SK-N-SH (cell line): ENCODE measurements around the gene VPS16. TPM values are rescaled to one million over a fixed set of nuclear protein-coding genes. Genes with fewer than 3 reads are reported as not detected.

ENCODE experiments used
- CTCF ChIA-PET: fragments of 300-600, 350-600 bp; formaldehyde crosslinking; extraction: SDS; loops from one replicate; lab custom pipeline; 2021; lab: Yijun Ruan, JAX
- POLR2A ChIA-PET: fragments of 350-600 bp; sonication (Branson Sonifier 250); formaldehyde crosslinking; extraction: SDS; loops from one replicate; lab custom pipeline; 2020; ENCODE audit warnings: antibody characterized with exemption, inconsistent platforms; lab: Yijun Ruan, JAX
- DNase-seq: peaks from one replicate; pipeline ENCODE4 v3.0.0; 2012
- H2AFZ ChIP-seq: fragments of 200-600 bp; sonication (generic); 2 replicates; pipeline ENCODE4 v1.8.1; 2016; ENCODE audit warnings: antibody characterized with exemption, mild to moderate bottlenecking, low read depth
- H3F3A ChIP-seq: fragments of 200-600 bp; sonication (generic); replicated peaks from 2 replicates; pipeline ENCODE3; 2016; ENCODE audit warnings: antibody characterized with exemption, mild to moderate bottlenecking; ENCODE audit not compliant: insufficient read depth
- H3K27ac ChIP-seq, 2 experiments: fragments of 200-500 bp in 1 of 2; fragments of 200-600 bp in 1 of 2; sonication (Bioruptor generic) in 1 of 2; sonication (generic), shearing (Covaris generic) in 1 of 2; 2 replicates each; pipeline versions ENCODE4 v1.5.1 to v1.6.1; 2014 to 2016; ENCODE audit warnings: low read depth in 2 of 2, inconsistent platforms in 1 of 2, low read length in 1 of 2, mild to moderate bottlenecking in 1 of 2, mixed read lengths in 1 of 2
- H3K27me3 ChIP-seq: fragments of 200-600 bp; sonication (generic), shearing (Covaris generic); 2 replicates; pipeline ENCODE4 v1.6.1; 2016; ENCODE audit warnings: mixed run types; ENCODE audit not compliant: insufficient read depth
- H3K36me3 ChIP-seq, 2 experiments: fragments of 200-500 bp in 1 of 2; fragments of 200-600 bp in 1 of 2; sonication (Bioruptor generic) in 1 of 2; sonication (generic) in 1 of 2; replicated peaks in 1 of 2; 2 replicates each; pipeline versions ENCODE3 to v1.5.1; 2014 to 2016; ENCODE audit warnings: low read length in 1 of 2, mild to moderate bottlenecking in 1 of 2; ENCODE audit not compliant: insufficient read depth in 2 of 2, control insufficient read depth in 1 of 2
- H3K4me1 ChIP-seq, 2 experiments: fragments of 200-500 bp in 1 of 2; fragments of 200-600 bp in 1 of 2; sonication (Bioruptor generic) in 1 of 2; sonication (generic), shearing (Covaris generic) in 1 of 2; 2 replicates each; pipeline versions ENCODE4 v1.5.1 to v1.6.1; 2014 to 2016; ENCODE audit warnings: low read depth in 1 of 2, low read length in 1 of 2, mixed run types in 1 of 2; ENCODE audit not compliant: insufficient read depth in 2 of 2, control insufficient read depth in 1 of 2
- H3K4me2 ChIP-seq: fragments of 200-600 bp; sonication (generic), shearing (Covaris generic); 2 replicates; pipeline ENCODE4 v1.6.1; 2017; ENCODE audit warnings: mixed run types
- H3K4me3 ChIP-seq, 2 experiments: fragments of 200-500 bp in 1 of 2; fragments of 200-600 bp in 1 of 2; sonication (Bioruptor generic) in 1 of 2; sonication (generic), shearing (Covaris generic) in 1 of 2; 2 replicates each; pipeline versions ENCODE4 v1.5.1 to v1.8.1; 2014 to 2016; ENCODE audit warnings: low read depth in 2 of 2, inconsistent platforms in 1 of 2, low read length in 1 of 2, mild to moderate bottlenecking in 1 of 2, mixed read lengths in 1 of 2, moderate library complexity in 1 of 2
- H3K79me2 ChIP-seq: fragments of 200-600 bp; sonication (generic); 2 replicates; pipeline ENCODE4 v1.8.1; 2017; ENCODE audit warnings: mild to moderate bottlenecking; ENCODE audit not compliant: insufficient read depth
- H3K9ac ChIP-seq: fragments of 200-600 bp; sonication (generic); 2 replicates; pipeline ENCODE4 v1.6.1; 2017; ENCODE audit warnings: mixed run types
- H3K9me2 ChIP-seq: fragments of 200-600 bp; sonication (generic); 2 replicates; pipeline ENCODE4 v1.6.1; 2017; ENCODE audit warnings: mixed run types
- H3K9me3 ChIP-seq: fragments of 200-600 bp; sonication (generic); 2 replicates; pipeline ENCODE4 v1.6.1; 2017; ENCODE audit warnings: mixed run types, mild to moderate bottlenecking, moderate library complexity
- H4K20me1 ChIP-seq: fragments of 200-600 bp; sonication (generic); 2 replicates; pipeline ENCODE4 v1.6.1; 2017; ENCODE audit warnings: mild to moderate bottlenecking, mixed run types; ENCODE audit not compliant: insufficient read depth
- FOXJ3 ChIP-seq: sonication (generic); formaldehyde crosslinking; IDR thresholded peaks from 2 replicates; pipeline ENCODE4 v1.5.1; 2020; ENCODE audit warnings: mild to moderate bottlenecking, missing genetic modification reagents
- FOXM1 ChIP-seq: IDR thresholded peaks from 2 replicates; pipeline ENCODE4 v1.4.0; 2012; ENCODE audit warnings: low read depth, mild to moderate bottlenecking
- GATA2 ChIP-seq: sonication (generic); formaldehyde crosslinking; IDR thresholded peaks from 2 replicates; pipeline ENCODE4 v1.5.0; 2020; ENCODE audit warnings: mild to moderate bottlenecking, missing genetic modification reagents
- IRF3 ChIP-seq: fragments of 150-350 bp; IDR thresholded peaks from 2 replicates; pipeline ENCODE4 v1.6.1; 2016; ENCODE audit warnings: mild to moderate bottlenecking, low read depth, low read length
- JUND ChIP-seq: IDR thresholded peaks from 2 replicates; pipeline ENCODE4 v1.4.0; 2012
- MAX ChIP-seq: IDR thresholded peaks from 2 replicates; pipeline ENCODE4 v1.4.0; 2012; ENCODE audit warnings: low read depth
- NRF1 ChIP-seq: IDR thresholded peaks from 2 replicates; pipeline ENCODE4 v1.6.1; 2012; ENCODE audit warnings: low read depth, mild to moderate bottlenecking, low read length
- POLR2AphosphoS5 ChIP-seq: IDR thresholded peaks from 2 replicates; pipeline ENCODE4 v1.6.1; 2012; ENCODE audit warnings: low read depth, low read length
- RCOR1 ChIP-seq: fragments of 150-350 bp; IDR thresholded peaks from 2 replicates; pipeline ENCODE4 v1.6.1; 2017; ENCODE audit warnings: antibody characterized with exemption, low read length
- RFX5 ChIP-seq: IDR thresholded peaks from 2 replicates; pipeline ENCODE4 v1.6.1; 2012; ENCODE audit warnings: mild to moderate bottlenecking, improper control_type of control experiment, low read length
- RXRA ChIP-seq: IDR thresholded peaks from 2 replicates; pipeline ENCODE4 v1.4.0; 2012; ENCODE audit warnings: low read depth, mild to moderate bottlenecking, borderline replicate concordance
- SMC3 ChIP-seq: IDR thresholded peaks from 2 replicates; pipeline ENCODE4 v1.6.1; 2012; ENCODE audit warnings: low read depth, low read length, improper control_type of control experiment
- TCF12 ChIP-seq: IDR thresholded peaks from 2 replicates; pipeline ENCODE4 v1.4.0; 2012
- USF2 ChIP-seq: fragments of 150-350 bp; IDR thresholded peaks from 2 replicates; pipeline ENCODE4 v1.6.1; 2017; ENCODE audit warnings: antibody characterized with exemption, low read length, low read depth, borderline replicate concordance
- YY1 ChIP-seq: IDR thresholded peaks from 2 replicates; pipeline ENCODE4 v1.4.0; 2012; ENCODE audit warnings: low read depth, mild to moderate bottlenecking
- WGBS: methylation state at CpG from one replicate; pipeline ENCODE4 v1.1.6; 2017; ENCODE audit warnings: low lambda C conversion rate; 5-methylcytosine and 5-hydroxymethylcytosine counted together
- polyA plus RNA-seq, 3 experiments: library from polyadenylated mRNA; depleted of rRNA; stranded (reverse); fragments of >200 nt; gene quantifications; 2 replicates each; pipeline ENCODE4 v1.2.3, GENCODE V29; 2012
- TF ChIP-seq, protein P1 (sequence below): IDR thresholded peaks from 2 replicates; pipeline ENCODE4 v1.4.0; 2012; ENCODE audit warnings: low read depth, borderline replicate concordance
- TF ChIP-seq, protein P2 (sequence below): fragments of 200-600 bp; sonication (generic); IDR thresholded peaks from 2 replicates; pipeline ENCODE4 v1.6.1; 2017; ENCODE audit warnings: antibody characterized with exemption, mild to moderate bottlenecking, moderate library complexity
- TF ChIP-seq, protein P3 (sequence below): IDR thresholded peaks from 2 replicates; pipeline ENCODE4 v1.6.1; 2012; ENCODE audit warnings: mild to moderate bottlenecking, low read depth, low read length, moderate library complexity

VPS16 gene
- polyA plus RNA-seq, 1 of the 3 experiments (the other 2 are of a cell fraction): 62.0 TPM

DNA sequence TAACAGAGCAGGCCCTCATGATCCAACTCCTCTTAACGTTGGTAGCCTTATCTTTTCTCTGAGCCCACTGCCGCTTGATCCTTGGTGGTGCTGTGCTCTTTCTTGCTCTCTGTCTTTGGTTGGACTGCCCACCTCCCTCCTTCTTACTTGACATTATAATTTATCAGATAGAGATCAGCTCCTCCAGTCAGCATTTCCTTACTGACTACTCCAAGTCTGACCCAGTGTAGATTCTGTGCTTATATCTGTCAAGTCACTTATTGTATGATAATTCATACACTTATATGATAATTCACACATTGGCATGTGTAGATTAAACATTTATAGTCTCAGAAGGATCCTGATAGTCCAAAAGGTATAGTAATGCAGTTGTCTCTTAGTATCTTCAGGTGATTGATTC, 50.8 kb downstream of the VPS16 start:
- Histone ChIP-seq H3K27ac (peak overlapping the region in 1 of 2 experiments; percentile 45; a peak in 2 of 4 replicates), H3F3A (peaks cover 13% of the 10 kb centered on the region), H3K4me2 (peak overlapping the region; percentile 31), H3K4me1 (no peaks in the 10 kb centered on the region; a peak in 1 of 4 replicates), H3K4me3 (no peak overlapping the region), H4K20me1 (peaks cover 32% of the 10 kb centered on the region), H3K9me3 (no peaks in the 10 kb centered on the region), H3K9ac (no peak overlapping the region), H2AFZ (no peak overlapping the region), H3K79me2 (peaks cover 87% of the 10 kb centered on the region), H3K27me3 (no peaks in the 10 kb centered on the region), H3K36me3 (no peaks in the 10 kb centered on the region), H3K9me2 (no peaks in the 10 kb centered on the region)
- POLR2A ChIA-PET: no interaction called here
- DNase-seq: no peak
- CTCF ChIA-PET: no interaction called here
- TF ChIP-seq, protein P1, sequence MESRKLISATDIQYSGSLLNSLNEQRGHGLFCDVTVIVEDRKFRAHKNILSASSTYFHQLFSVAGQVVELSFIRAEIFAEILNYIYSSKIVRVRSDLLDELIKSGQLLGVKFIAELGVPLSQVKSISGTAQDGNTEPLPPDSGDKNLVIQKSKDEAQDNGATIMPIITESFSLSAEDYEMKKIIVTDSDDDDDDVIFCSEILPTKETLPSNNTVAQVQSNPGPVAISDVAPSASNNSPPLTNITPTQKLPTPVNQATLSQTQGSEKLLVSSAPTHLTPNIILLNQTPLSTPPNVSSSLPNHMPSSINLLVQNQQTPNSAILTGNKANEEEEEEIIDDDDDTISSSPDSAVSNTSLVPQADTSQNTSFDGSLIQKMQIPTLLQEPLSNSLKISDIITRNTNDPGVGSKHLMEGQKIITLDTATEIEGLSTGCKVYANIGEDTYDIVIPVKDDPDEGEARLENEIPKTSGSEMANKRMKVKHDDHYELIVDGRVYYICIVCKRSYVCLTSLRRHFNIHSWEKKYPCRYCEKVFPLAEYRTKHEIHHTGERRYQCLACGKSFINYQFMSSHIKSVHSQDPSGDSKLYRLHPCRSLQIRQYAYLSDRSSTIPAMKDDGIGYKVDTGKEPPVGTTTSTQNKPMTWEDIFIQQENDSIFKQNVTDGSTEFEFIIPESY: no peak
- no peak for TF ChIP-seq RCOR1
- WGBS: 98% methylated on average over 2 of the region's 2 CpGs

- Histone ChIP-seq H3K27ac (no peak overlapping the region), H2AFZ (no peak overlapping the region), H3K9ac (no peak overlapping the region), H3K4me2 (no peak overlapping the region), H3K4me1 (no peaks in the 10 kb centered on the region; a peak in 1 of 4 replicates), H4K20me1 (peaks cover 32% of the 10 kb centered on the region), H3K36me3 (no peaks in the 10 kb centered on the region), H3K4me3 (no peak overlapping the region), H3F3A (peaks cover 13% of the 10 kb centered on the region), H3K27me3 (no peaks in the 10 kb centered on the region), H3K9me3 (no peaks in the 10 kb centered on the region), H3K9me2 (no peaks in the 10 kb centered on the region), H3K79me2 (peaks cover 88% of the 10 kb centered on the region)
- DNase-seq: no peak
- WGBS: 98% methylated on average over 3 of the region's 3 CpGs
- ChIA-PET POLR2A (no interaction called here), CTCF (no interaction called here)
- TF ChIP-seq JUND (no peak), SMC3 (no peak), TCF12 (no peak), IRF3 (no peak), FOXM1 (no peak), RFX5 (no peak), MAX (no peak), POLR2AphosphoS5 (no peak), USF2 (no peak), YY1 (no peak), RXRA (no peak), GATA2 (no peak), NRF1 (no peak), FOXJ3 (no peak)
- TF ChIP-seq, protein P2, sequence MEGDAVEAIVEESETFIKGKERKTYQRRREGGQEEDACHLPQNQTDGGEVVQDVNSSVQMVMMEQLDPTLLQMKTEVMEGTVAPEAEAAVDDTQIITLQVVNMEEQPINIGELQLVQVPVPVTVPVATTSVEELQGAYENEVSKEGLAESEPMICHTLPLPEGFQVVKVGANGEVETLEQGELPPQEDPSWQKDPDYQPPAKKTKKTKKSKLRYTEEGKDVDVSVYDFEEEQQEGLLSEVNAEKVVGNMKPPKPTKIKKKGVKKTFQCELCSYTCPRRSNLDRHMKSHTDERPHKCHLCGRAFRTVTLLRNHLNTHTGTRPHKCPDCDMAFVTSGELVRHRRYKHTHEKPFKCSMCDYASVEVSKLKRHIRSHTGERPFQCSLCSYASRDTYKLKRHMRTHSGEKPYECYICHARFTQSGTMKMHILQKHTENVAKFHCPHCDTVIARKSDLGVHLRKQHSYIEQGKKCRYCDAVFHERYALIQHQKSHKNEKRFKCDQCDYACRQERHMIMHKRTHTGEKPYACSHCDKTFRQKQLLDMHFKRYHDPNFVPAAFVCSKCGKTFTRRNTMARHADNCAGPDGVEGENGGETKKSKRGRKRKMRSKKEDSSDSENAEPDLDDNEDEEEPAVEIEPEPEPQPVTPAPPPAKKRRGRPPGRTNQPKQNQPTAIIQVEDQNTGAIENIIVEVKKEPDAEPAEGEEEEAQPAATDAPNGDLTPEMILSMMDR: no peak
- TF ChIP-seq, protein P3, sequence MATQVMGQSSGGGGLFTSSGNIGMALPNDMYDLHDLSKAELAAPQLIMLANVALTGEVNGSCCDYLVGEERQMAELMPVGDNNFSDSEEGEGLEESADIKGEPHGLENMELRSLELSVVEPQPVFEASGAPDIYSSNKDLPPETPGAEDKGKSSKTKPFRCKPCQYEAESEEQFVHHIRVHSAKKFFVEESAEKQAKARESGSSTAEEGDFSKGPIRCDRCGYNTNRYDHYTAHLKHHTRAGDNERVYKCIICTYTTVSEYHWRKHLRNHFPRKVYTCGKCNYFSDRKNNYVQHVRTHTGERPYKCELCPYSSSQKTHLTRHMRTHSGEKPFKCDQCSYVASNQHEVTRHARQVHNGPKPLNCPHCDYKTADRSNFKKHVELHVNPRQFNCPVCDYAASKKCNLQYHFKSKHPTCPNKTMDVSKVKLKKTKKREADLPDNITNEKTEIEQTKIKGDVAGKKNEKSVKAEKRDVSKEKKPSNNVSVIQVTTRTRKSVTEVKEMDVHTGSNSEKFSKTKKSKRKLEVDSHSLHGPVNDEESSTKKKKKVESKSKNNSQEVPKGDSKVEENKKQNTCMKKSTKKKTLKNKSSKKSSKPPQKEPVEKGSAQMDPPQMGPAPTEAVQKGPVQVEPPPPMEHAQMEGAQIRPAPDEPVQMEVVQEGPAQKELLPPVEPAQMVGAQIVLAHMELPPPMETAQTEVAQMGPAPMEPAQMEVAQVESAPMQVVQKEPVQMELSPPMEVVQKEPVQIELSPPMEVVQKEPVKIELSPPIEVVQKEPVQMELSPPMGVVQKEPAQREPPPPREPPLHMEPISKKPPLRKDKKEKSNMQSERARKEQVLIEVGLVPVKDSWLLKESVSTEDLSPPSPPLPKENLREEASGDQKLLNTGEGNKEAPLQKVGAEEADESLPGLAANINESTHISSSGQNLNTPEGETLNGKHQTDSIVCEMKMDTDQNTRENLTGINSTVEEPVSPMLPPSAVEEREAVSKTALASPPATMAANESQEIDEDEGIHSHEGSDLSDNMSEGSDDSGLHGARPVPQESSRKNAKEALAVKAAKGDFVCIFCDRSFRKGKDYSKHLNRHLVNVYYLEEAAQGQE: no peak
These were observed 51.8 kb downstream of the VPS16 start for GRCh38 chr20:2892376-2892775.
